Measurements from ENCODE around the gene MRPL10. TPM values are rescaled to one million over a fixed set of nuclear protein-coding genes. Genes with fewer than 3 reads are reported as not detected.

Gene MRPL10
- total RNA-seq, 1 experiment from 2014 or later, result 112 TPM

- no peak overlapping the region for H3K4me2 ChIP-seq (ENCODE audit: low read length)
- H3K9me2 ChIP-seq (ENCODE audit: insufficient read depth), result no peaks in the 10 kb centered on the region
- no TSS peak for BruUV-seq (replicated peaks)
- ChIA-PET CTCF (interaction anchor here (0.9 to 2.9 kb wide), 5 partner anchors 10 to 138 kb away, joined by 3 to 12 read pairs (median 7); partner anchors contain the start of gene SCRN2), RAD21 (ENCODE audit: low non-redundant PET in 1 of 2, low total read pairs in 2 of 2, uncharacterized antibody in 2 of 2, unreplicated experiment in 2 of 2) (no interaction called here), POLR2A (no interaction called here)
- H3K9me3 ChIP-seq (ENCODE audit: control insufficient read depth in 1 of 2, insufficient read depth in 1 of 2, low read depth in 1 of 2, low read length in 2 of 2), result no peaks in the 10 kb centered on the region
- H3K79me2 ChIP-seq (ENCODE audit: insufficient read depth, low read length), result no peaks in the 10 kb centered on the region
- H3K4me1 ChIP-seq (ENCODE audit: control insufficient read depth in 1 of 2, insufficient read depth in 2 of 2, low read length in 2 of 2), result peaks cover 2 to 37% of the 10 kb centered on the region in 2 experiments
- no peak overlapping the region for H3K9ac ChIP-seq (ENCODE audit: low read length)
- no peaks in the 10 kb centered on the region for H3K27me3 ChIP-seq (ENCODE audit: insufficient read depth, low read length)
- DNase-seq (ENCODE audit: low read depth, low spot score) (no peak), ATAC-seq (no peak)
- no peaks in the 10 kb centered on the region for H3K36me3 ChIP-seq (ENCODE audit: control insufficient read depth in 1 of 2, insufficient read depth in 2 of 2, low read length in 2 of 2)
- no peak overlapping the region for H3K27ac ChIP-seq (ENCODE audit: low read depth, low read length)
- no peak overlapping the region for H3K4me3 ChIP-seq (replicated peaks in 1 of 2; ENCODE audit: low read depth in 1 of 2, low read length in 2 of 2)
- TF ChIP-seq MAX (IDR thresholded peaks at IDR 0.05), result no peak
- TF ChIP-seq REST (IDR thresholded peaks at IDR 0.05; ENCODE audit: low read depth), result no peak
- TF ChIP-seq SRF (IDR thresholded peaks at IDR 0.05; ENCODE audit: low read depth), result no peak
- TF ChIP-seq FOSL1 (IDR thresholded peaks at IDR 0.05; ENCODE audit: low read depth), result no peak
- no peak for TF ChIP-seq EZH2phosphoT487 (IDR thresholded peaks at IDR 0.05; ENCODE audit: borderline replicate concordance)
- TF ChIP-seq JUND (IDR thresholded peaks at IDR 0.05), result no peak
- TF ChIP-seq CTCF (IDR thresholded peaks at IDR 0.05 in 2 of 3, conservative IDR thresholded peaks at IDR 0.05 in 1 of 3; ENCODE audit: borderline replicate concordance in 1 of 3, insufficient read depth in 1 of 3, low read depth in 2 of 3, low read length in 2 of 3), result no peak
- TF ChIP-seq ATF3 (IDR thresholded peaks at IDR 0.05), result no peak
- no peak for TF ChIP-seq EZH2 (IDR thresholded peaks at IDR 0.05)
- TF ChIP-seq TCF7L2 (IDR thresholded peaks at IDR 0.05; ENCODE audit: borderline replicate concordance, extremely low read depth, insufficient read depth, insufficient read length), result no peak
- no peak overlapping the region for H2AFZ ChIP-seq (ENCODE audit: low read depth, low read length, poor library complexity, severe bottlenecking)
- intact Hi-C loops (cut with micrococcal nuclease), result no loop called here
- H4K20me1 ChIP-seq (ENCODE audit: insufficient read depth), result no peaks in the 10 kb centered on the region
These were observed 48.6 kb upstream of the MRPL10 start for GRCh38 chr17:47879776-47880454.

All from HCT116 (cell line).